GM12878 (cell line): ENCODE measurements around the gene USP4. TPM values are rescaled to one million over a fixed set of nuclear protein-coding genes. Genes with fewer than 3 reads are reported as not detected.

Source experiments
- BRCA1 ChIP-seq: IDR thresholded peaks from 2 replicates; pipeline ENCODE4 v1.6.1; 2011; ENCODE audit warnings: low read depth, low read length, improper control_type of control experiment
- CBFB ChIP-seq: IDR thresholded peaks from 2 replicates; pipeline ENCODE4 v1.6.1; 2016; ENCODE audit warnings: antibody characterized with exemption, low read depth
- CHD1 ChIP-seq: IDR thresholded peaks from 2 replicates; pipeline ENCODE4 v1.6.1; 2012; ENCODE audit warnings: low read depth, low read length, improper control_type of control experiment
- CREM ChIP-seq: IDR thresholded peaks from 2 replicates; pipeline ENCODE4 v1.6.1; 2014; ENCODE audit warnings: antibody characterized with exemption, low read depth
- FOXK2 ChIP-seq: fragments of 450-650 bp; IDR thresholded peaks from 2 replicates; pipeline ENCODE4 v1.6.1; 2017; ENCODE audit warnings: mild to moderate bottlenecking, moderate library complexity
- JUND ChIP-seq: IDR thresholded peaks from 2 replicates; pipeline ENCODE4 v1.6.1; 2012; ENCODE audit warnings: low read depth, mild to moderate bottlenecking, low read length, improper control_type of control experiment, moderate library complexity
- LARP7 ChIP-seq: fragments of 450-650 bp; IDR thresholded peaks from 2 replicates; pipeline ENCODE4 v1.6.1; 2017; ENCODE audit warnings: mild to moderate bottlenecking
- MEF2A ChIP-seq: IDR thresholded peaks from 2 replicates; pipeline ENCODE4 v1.6.1; 2011; ENCODE audit warnings: low read depth, mild to moderate bottlenecking, low read length, moderate library complexity; ENCODE audit not compliant: insufficient read depth
- MEF2B ChIP-seq: fragments of 450-650 bp; IDR thresholded peaks from 2 replicates; pipeline ENCODE4 v1.6.1; 2018; ENCODE audit warnings: mild to moderate bottlenecking, moderate library complexity; ENCODE audit not compliant: partially characterized antibody, poor library complexity, severe bottlenecking
- MTA3 ChIP-seq: IDR thresholded peaks from 2 replicates; pipeline ENCODE4 v1.6.1; 2012; ENCODE audit warnings: low read length, inconsistent platforms, borderline replicate concordance
- NFIC ChIP-seq: IDR thresholded peaks from 2 replicates; pipeline ENCODE4 v1.6.1; 2012; ENCODE audit warnings: low read depth, mild to moderate bottlenecking, inconsistent platforms, low read length, moderate library complexity
- RUNX3 ChIP-seq: IDR thresholded peaks from 2 replicates; pipeline ENCODE4 v1.6.1; 2012; ENCODE audit warnings: low read length, inconsistent platforms
- SMARCA5 ChIP-seq: fragments of 450-650 bp; IDR thresholded peaks from 2 replicates; pipeline ENCODE4 v1.6.1; 2017; ENCODE audit warnings: mild to moderate bottlenecking
- ZNF207 ChIP-seq: fragments of 450-650 bp; IDR thresholded peaks from 2 replicates; pipeline ENCODE4 v1.6.1; 2014; ENCODE audit warnings: antibody characterized with exemption, mild to moderate bottlenecking, borderline replicate concordance
- ZNF217 ChIP-seq: fragments of 450-650 bp; IDR thresholded peaks from 2 replicates; pipeline ENCODE4 v1.6.1; 2017; ENCODE audit warnings: antibody characterized with exemption, mild to moderate bottlenecking
- ZSCAN29 ChIP-seq: fragments of 450-650 bp; IDR thresholded peaks from 2 replicates; pipeline ENCODE4 v1.6.1; 2017; ENCODE audit warnings: mild to moderate bottlenecking, moderate library complexity
- polyA plus RNA-seq, 11 experiments: library from polyadenylated mRNA; depleted of rRNA in 4 of 11; unstranded in 6 of 11; stranded (reverse) in 5 of 11; fragments of >200 nt; fragmentation: Nextera tagmentation in 4 of 11; fragmentation: Illumina TruSeq in 1 of 11; extraction: Ambion mirVana in 4 of 11; extraction: Trizol in 1 of 11; gene quantifications; 1 replicate in 1 of 11; 2 replicates in 10 of 11; pipeline versions ENCODE4 v1.2.1 to v1.2.3, GENCODE V29; 2011 to 2016; ENCODE audit warnings: inconsistent platforms in 2 of 11, missing spikeins in 2 of 11, low read depth in 1 of 11
- total RNA-seq, 4 experiments: library from RNA; depleted of rRNA in 3 of 4; stranded (reverse); fragments of >200 nt in 3 of 4; fragmentation: Illumina TruSeq in 1 of 4; extraction: Trizol in 1 of 4; gene quantifications; 2 replicates each; pipeline versions ENCODE4 v1.2.1 to v1.2.3, GENCODE V29; 2013 to 2021
- TF ChIP-seq, protein P1 (sequence below): fragments of 450-650 bp; IDR thresholded peaks from 2 replicates; pipeline ENCODE4 v1.6.1; 2017; ENCODE audit warnings: mild to moderate bottlenecking, moderate library complexity
- TF ChIP-seq, protein P2 (sequence below): IDR thresholded peaks from 2 replicates; pipeline ENCODE4 v1.6.1; 2011; ENCODE audit warnings: low read depth, low read length, improper control_type of control experiment, borderline replicate concordance
- TF ChIP-seq, protein P3 (sequence below): fragments of 450-650 bp; IDR thresholded peaks from 2 replicates; pipeline ENCODE4 v1.6.1; 2016; ENCODE audit warnings: mild to moderate bottlenecking, moderate library complexity, borderline replicate concordance
- TF ChIP-seq, protein P4 (sequence below): fragments of 450-650 bp; IDR thresholded peaks from 2 replicates; pipeline ENCODE4 v1.6.1; 2017; ENCODE audit warnings: mild to moderate bottlenecking, moderate library complexity

Gene USP4
- total and polyA plus RNA-seq, 10 of the 15 experiments (the other 5 are each of a cell fraction or from before 2014, with no cell fraction given), result 26.5 to 77.1 (median 66.0) TPM

DNA sequence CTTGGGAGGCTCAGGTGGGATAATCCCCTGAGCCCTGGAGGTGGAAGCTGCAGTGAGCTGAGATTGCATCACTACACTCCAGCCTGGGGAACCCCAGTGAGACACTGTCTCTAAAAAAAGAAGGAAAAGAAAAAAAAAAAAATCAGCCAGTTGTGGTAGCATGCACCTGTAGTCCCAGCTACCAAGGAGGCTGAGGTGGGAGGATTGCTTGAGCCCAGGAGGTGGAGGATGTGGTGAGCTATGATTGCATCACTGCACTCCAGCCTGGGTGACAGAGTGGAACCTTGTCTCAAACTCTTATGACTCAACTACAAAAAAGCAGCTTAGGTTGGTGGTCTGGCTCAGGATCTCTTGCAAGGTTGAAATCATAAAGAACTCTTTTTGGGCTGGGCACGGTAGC lies 37.6 kb upstream of the USP4 start (continued):
- TF ChIP-seq, protein P1, sequence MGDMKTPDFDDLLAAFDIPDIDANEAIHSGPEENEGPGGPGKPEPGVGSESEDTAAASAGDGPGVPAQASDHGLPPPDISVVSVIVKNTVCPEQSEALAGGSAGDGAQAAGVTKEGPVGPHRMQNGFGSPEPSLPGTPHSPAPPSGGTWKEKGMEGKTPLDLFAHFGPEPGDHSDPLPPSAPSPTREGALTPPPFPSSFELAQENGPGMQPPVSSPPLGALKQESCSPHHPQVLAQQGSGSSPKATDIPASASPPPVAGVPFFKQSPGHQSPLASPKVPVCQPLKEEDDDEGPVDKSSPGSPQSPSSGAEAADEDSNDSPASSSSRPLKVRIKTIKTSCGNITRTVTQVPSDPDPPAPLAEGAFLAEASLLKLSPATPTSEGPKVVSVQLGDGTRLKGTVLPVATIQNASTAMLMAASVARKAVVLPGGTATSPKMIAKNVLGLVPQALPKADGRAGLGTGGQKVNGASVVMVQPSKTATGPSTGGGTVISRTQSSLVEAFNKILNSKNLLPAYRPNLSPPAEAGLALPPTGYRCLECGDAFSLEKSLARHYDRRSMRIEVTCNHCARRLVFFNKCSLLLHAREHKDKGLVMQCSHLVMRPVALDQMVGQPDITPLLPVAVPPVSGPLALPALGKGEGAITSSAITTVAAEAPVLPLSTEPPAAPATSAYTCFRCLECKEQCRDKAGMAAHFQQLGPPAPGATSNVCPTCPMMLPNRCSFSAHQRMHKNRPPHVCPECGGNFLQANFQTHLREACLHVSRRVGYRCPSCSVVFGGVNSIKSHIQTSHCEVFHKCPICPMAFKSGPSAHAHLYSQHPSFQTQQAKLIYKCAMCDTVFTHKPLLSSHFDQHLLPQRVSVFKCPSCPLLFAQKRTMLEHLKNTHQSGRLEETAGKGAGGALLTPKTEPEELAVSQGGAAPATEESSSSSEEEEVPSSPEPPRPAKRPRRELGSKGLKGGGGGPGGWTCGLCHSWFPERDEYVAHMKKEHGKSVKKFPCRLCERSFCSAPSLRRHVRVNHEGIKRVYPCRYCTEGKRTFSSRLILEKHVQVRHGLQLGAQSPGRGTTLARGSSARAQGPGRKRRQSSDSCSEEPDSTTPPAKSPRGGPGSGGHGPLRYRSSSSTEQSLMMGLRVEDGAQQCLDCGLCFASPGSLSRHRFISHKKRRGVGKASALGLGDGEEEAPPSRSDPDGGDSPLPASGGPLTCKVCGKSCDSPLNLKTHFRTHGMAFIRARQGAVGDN, result no peak
- TF ChIP-seq CHD1 (no peak), NFIC (peak; percentile 23; the same call in 1 of the 2 replicates), BRCA1 (no peak), LARP7 (no peak), CBFB (peak; percentile 52; the same call in 1 of the 2 replicates), ZSCAN29 (no peak), FOXK2 (no peak), ZNF207 (no peak), CREM (peak; percentile 36; the same call in 1 of the 2 replicates), MEF2B (no peak), MEF2A (no peak), SMARCA5 (no peak), MTA3 (no peak), ZNF217 (no peak), JUND (no peak), RUNX3 (peak; percentile 80)
- TF ChIP-seq, protein P2, sequence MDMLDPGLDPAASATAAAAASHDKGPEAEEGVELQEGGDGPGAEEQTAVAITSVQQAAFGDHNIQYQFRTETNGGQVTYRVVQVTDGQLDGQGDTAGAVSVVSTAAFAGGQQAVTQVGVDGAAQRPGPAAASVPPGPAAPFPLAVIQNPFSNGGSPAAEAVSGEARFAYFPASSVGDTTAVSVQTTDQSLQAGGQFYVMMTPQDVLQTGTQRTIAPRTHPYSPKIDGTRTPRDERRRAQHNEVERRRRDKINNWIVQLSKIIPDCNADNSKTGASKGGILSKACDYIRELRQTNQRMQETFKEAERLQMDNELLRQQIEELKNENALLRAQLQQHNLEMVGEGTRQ, result no peak
- TF ChIP-seq, protein P3, sequence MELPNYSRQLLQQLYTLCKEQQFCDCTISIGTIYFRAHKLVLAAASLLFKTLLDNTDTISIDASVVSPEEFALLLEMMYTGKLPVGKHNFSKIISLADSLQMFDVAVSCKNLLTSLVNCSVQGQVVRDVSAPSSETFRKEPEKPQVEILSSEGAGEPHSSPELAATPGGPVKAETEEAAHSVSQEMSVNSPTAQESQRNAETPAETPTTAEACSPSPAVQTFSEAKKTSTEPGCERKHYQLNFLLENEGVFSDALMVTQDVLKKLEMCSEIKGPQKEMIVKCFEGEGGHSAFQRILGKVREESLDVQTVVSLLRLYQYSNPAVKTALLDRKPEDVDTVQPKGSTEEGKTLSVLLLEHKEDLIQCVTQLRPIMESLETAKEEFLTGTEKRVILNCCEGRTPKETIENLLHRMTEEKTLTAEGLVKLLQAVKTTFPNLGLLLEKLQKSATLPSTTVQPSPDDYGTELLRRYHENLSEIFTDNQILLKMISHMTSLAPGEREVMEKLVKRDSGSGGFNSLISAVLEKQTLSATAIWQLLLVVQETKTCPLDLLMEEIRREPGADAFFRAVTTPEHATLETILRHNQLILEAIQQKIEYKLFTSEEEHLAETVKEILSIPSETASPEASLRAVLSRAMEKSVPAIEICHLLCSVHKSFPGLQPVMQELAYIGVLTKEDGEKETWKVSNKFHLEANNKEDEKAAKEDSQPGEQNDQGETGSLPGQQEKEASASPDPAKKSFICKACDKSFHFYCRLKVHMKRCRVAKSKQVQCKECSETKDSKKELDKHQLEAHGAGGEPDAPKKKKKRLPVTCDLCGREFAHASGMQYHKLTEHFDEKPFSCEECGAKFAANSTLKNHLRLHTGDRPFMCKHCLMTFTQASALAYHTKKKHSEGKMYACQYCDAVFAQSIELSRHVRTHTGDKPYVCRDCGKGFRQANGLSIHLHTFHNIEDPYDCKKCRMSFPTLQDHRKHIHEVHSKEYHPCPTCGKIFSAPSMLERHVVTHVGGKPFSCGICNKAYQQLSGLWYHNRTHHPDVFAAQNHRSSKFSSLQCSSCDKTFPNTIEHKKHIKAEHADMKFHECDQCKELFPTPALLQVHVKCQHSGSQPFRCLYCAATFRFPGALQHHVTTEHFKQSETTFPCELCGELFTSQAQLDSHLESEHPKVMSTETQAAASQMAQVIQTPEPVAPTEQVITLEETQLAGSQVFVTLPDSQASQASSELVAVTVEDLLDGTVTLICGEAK, result no peak
- TF ChIP-seq, protein P4, sequence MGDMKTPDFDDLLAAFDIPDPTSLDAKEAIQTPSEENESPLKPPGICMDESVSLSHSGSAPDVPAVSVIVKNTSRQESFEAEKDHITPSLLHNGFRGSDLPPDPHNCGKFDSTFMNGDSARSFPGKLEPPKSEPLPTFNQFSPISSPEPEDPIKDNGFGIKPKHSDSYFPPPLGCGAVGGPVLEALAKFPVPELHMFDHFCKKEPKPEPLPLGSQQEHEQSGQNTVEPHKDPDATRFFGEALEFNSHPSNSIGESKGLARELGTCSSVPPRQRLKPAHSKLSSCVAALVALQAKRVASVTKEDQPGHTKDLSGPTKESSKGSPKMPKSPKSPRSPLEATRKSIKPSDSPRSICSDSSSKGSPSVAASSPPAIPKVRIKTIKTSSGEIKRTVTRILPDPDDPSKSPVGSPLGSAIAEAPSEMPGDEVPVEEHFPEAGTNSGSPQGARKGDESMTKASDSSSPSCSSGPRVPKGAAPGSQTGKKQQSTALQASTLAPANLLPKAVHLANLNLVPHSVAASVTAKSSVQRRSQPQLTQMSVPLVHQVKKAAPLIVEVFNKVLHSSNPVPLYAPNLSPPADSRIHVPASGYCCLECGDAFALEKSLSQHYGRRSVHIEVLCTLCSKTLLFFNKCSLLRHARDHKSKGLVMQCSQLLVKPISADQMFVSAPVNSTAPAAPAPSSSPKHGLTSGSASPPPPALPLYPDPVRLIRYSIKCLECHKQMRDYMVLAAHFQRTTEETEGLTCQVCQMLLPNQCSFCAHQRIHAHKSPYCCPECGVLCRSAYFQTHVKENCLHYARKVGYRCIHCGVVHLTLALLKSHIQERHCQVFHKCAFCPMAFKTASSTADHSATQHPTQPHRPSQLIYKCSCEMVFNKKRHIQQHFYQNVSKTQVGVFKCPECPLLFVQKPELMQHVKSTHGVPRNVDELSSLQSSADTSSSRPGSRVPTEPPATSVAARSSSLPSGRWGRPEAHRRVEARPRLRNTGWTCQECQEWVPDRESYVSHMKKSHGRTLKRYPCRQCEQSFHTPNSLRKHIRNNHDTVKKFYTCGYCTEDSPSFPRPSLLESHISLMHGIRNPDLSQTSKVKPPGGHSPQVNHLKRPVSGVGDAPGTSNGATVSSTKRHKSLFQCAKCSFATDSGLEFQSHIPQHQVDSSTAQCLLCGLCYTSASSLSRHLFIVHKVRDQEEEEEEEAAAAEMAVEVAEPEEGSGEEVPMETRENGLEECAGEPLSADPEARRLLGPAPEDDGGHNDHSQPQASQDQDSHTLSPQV, result no peak
